HCT116 (cell line): Measurements from ENCODE around the gene ASPG. TPM values are rescaled to one million over a fixed set of nuclear protein-coding genes. Genes with fewer than 3 reads are reported as not detected.

Experiments used
- ATAC-seq: fragments of 200-7000 bp; cut with Tn5 transposase; 2 replicates; pipeline ENCODE4 v1.9.1; 2020; ENCODE audit warnings: mild to moderate bottlenecking, moderate library complexity
- BruUV-seq: library from RNA; stranded (reverse); fragments of 400-500 nt; replicated peaks from 2 replicates; lab custom pipeline; 2021; lab: Mats Ljungman, UMichigan
- CTCF ChIA-PET: fragments of 300-600 bp; sonication (Branson Sonifier 250); formaldehyde crosslinking; loops from one replicate; lab custom pipeline; 2021; ENCODE audit warnings: antibody characterized with exemption; lab: Charles Lee
- POLR2A ChIA-PET: fragments of 300-600, 350-600 bp; sonication (Branson Sonifier 250); formaldehyde crosslinking; loops from one replicate; lab custom pipeline; 2021; ENCODE audit warnings: antibody characterized with exemption; lab: Charles Lee
- RAD21 ChIA-PET, 2 experiments: fragments of 300-600 bp; sonication (Branson Sonifier 250); formaldehyde crosslinking; loops; one replicate each; lab custom pipeline; 2023; ENCODE audit warnings: low total read pairs in 2 of 2; ENCODE audit not compliant: uncharacterized antibody in 2 of 2, unreplicated experiment in 2 of 2, low non-redundant PET in 1 of 2; lab: Charles Lee
- DNase-seq: peaks from one replicate; pipeline ENCODE4 v3.0.0-alpha.2; 2010; ENCODE audit warnings: low read depth, low spot score
- H2AFZ ChIP-seq: fragments of 200-600 bp; shearing (Covaris generic), sonication (generic); 2 replicates; pipeline ENCODE4 v1.6.1; 2017; ENCODE audit warnings: low read depth, mixed run types, mixed read lengths, antibody characterized with exemption, low read length; ENCODE audit not compliant: poor library complexity, severe bottlenecking
- H3K27ac ChIP-seq: 2 replicates; pipeline ENCODE4 v1.5.1; 2012; ENCODE audit warnings: low read depth, low read length
- H3K27me3 ChIP-seq: fragments of 200-600 bp; sonication (generic); 2 replicates; pipeline ENCODE4 v1.6.1; 2016; ENCODE audit warnings: mixed run types, low read length, mixed read lengths; ENCODE audit not compliant: insufficient read depth
- H3K36me3 ChIP-seq, 2 experiments: fragments of 200-500 bp in 1 of 2; fragments of 200-600 bp in 1 of 2; sonication (Bioruptor generic) in 1 of 2; sonication (generic) in 1 of 2; 2 replicates each; pipeline versions ENCODE4 v1.5.1 to v1.6.1; 2014 to 2016; ENCODE audit warnings: low read length in 2 of 2, inconsistent platforms in 1 of 2, mixed read lengths in 1 of 2, mixed run types in 1 of 2; ENCODE audit not compliant: insufficient read depth in 2 of 2, control insufficient read depth in 1 of 2
- H3K4me1 ChIP-seq, 2 experiments: fragments of 200-600 bp in 1 of 2; sonication (generic) in 1 of 2; 2 replicates each; pipeline versions ENCODE4 v1.5.1 to v1.6.1; 2012 to 2017; ENCODE audit warnings: low read length in 2 of 2, inconsistent platforms in 1 of 2, mild to moderate bottlenecking in 1 of 2, mixed read lengths in 1 of 2, mixed run types in 1 of 2, moderate library complexity in 1 of 2; ENCODE audit not compliant: insufficient read depth in 2 of 2, control insufficient read depth in 1 of 2
- H3K4me2 ChIP-seq: fragments of 200-600 bp; sonication (generic); 2 replicates; pipeline ENCODE4 v1.6.1; 2017; ENCODE audit warnings: mixed run types, low read length, mixed read lengths
- H3K4me3 ChIP-seq, 2 experiments: fragments of 200-600 bp in 1 of 2; sonication (generic) in 1 of 2; replicated peaks in 1 of 2; 2 replicates each; pipeline ENCODE4 v1.5.1; 2011 to 2016; ENCODE audit warnings: low read length in 2 of 2, control low read depth in 1 of 2, low read depth in 1 of 2, mild to moderate bottlenecking in 1 of 2, mixed read lengths in 1 of 2, mixed run types in 1 of 2
- H3K79me2 ChIP-seq: fragments of 200-600 bp; sonication (generic); 2 replicates; pipeline ENCODE4 v1.6.1; 2017; ENCODE audit warnings: mild to moderate bottlenecking, mixed run types, low read length, moderate library complexity, mixed read lengths; ENCODE audit not compliant: insufficient read depth
- H3K9ac ChIP-seq: fragments of 200-600 bp; sonication (generic); 2 replicates; pipeline ENCODE4 v1.6.1; 2016; ENCODE audit warnings: low read length, mixed read lengths
- H3K9me2 ChIP-seq: fragments of 200-600 bp; sonication (generic), shearing (Covaris generic); 2 replicates; pipeline ENCODE4 v1.6.1; 2017; ENCODE audit warnings: mixed run types, mild to moderate bottlenecking, moderate library complexity; ENCODE audit not compliant: insufficient read depth
- H3K9me3 ChIP-seq, 2 experiments: fragments of 200-500 bp in 1 of 2; fragments of 200-600 bp in 1 of 2; sonication (Bioruptor generic) in 1 of 2; sonication (generic) in 1 of 2; 2 replicates each; pipeline ENCODE4 v1.6.1; 2014 to 2017; ENCODE audit warnings: low read length in 2 of 2, mixed read lengths in 2 of 2, inconsistent platforms in 1 of 2, low read depth in 1 of 2, mild to moderate bottlenecking in 1 of 2, mixed run types in 1 of 2, moderate library complexity in 1 of 2; ENCODE audit not compliant: control insufficient read depth in 1 of 2, insufficient read depth in 1 of 2
- H4K20me1 ChIP-seq: fragments of 200-600 bp; sonication (generic), shearing (Covaris generic); 2 replicates; pipeline ENCODE4 v1.6.1; 2017; ENCODE audit warnings: mixed run types, mild to moderate bottlenecking, moderate library complexity; ENCODE audit not compliant: insufficient read depth
- CBX3 ChIP-seq: IDR thresholded peaks from 2 replicates; pipeline ENCODE4 v1.6.1; 2012; ENCODE audit warnings: low read depth
- CEBPB ChIP-seq: IDR thresholded peaks from 2 replicates; pipeline ENCODE4 v1.6.1; 2012; ENCODE audit warnings: low read depth
- EZH2 ChIP-seq: fragments of 200-600 bp; sonication (generic); IDR thresholded peaks from 2 replicates; pipeline ENCODE4 v1.6.1; 2017; ENCODE audit warnings: antibody characterized with exemption, mixed run types
- JUND ChIP-seq: IDR thresholded peaks from 2 replicates; pipeline ENCODE4 v1.6.1; 2012
- POLR2AphosphoS5 ChIP-seq: IDR thresholded peaks from 2 replicates; pipeline ENCODE4 v1.6.1; 2011; ENCODE audit warnings: mild to moderate bottlenecking, low read depth, low read length, moderate library complexity
- RAD21 ChIP-seq: IDR thresholded peaks from 2 replicates; pipeline ENCODE4 v1.6.1; 2012; ENCODE audit warnings: low read depth, mild to moderate bottlenecking
- SP1 ChIP-seq: IDR thresholded peaks from 2 replicates; pipeline ENCODE4 v1.6.1; 2012; ENCODE audit warnings: low read depth
- SRF ChIP-seq: IDR thresholded peaks from 2 replicates; pipeline ENCODE4 v1.6.1; 2012; ENCODE audit warnings: low read depth
- TCF7L2 ChIP-seq: IDR thresholded peaks from 2 replicates; pipeline ENCODE4 v1.7.0; 2011; ENCODE audit warnings: borderline replicate concordance, inconsistent platforms; ENCODE audit not compliant: insufficient read depth, insufficient read length; ENCODE audit errors: extremely low read depth
- YY1 ChIP-seq: IDR thresholded peaks from 2 replicates; pipeline ENCODE4 v1.6.1; 2011; ENCODE audit warnings: low read length, low read depth, moderate library complexity, mild to moderate bottlenecking; ENCODE audit not compliant: insufficient replicate concordance; ENCODE audit errors: extremely low read depth
- ZFX ChIP-seq: fragments of 450-650 bp; IDR thresholded peaks from 2 replicates; pipeline ENCODE4 v1.6.1; 2017
- intact Hi-C: fragments of 100-400 bp; cut with micrococcal nuclease; formaldehyde crosslinking; loops from 2 replicates; pipeline ENCODE4 v1.10.0; 2022
- total RNA-seq: library from RNA; stranded (reverse); gene quantifications from one replicate; pipeline ENCODE4 v1.2.1, GENCODE V29; 2021; ENCODE audit not compliant: unreplicated experiment
- TF ChIP-seq, protein P1 (sequence below), 3 experiments: fragments of 200-600 bp in 1 of 3; sonication (generic) in 1 of 3; IDR thresholded peaks in 2 of 3; conservative IDR thresholded peaks in 1 of 3; 2 replicates each; pipeline ENCODE4 v1.5.1; 2012 to 2017; ENCODE audit warnings: low read depth in 2 of 3, low read length in 2 of 3, antibody characterized with exemption in 1 of 3, borderline replicate concordance in 1 of 3, control low read depth in 1 of 3, mild to moderate bottlenecking in 1 of 3, mixed read lengths in 1 of 3, mixed run types in 1 of 3, moderate library complexity in 1 of 3; ENCODE audit not compliant: insufficient read depth in 1 of 3

The ASPG gene
- total RNA-seq, 1 experiment from 2014 or later: not detected

DNA sequence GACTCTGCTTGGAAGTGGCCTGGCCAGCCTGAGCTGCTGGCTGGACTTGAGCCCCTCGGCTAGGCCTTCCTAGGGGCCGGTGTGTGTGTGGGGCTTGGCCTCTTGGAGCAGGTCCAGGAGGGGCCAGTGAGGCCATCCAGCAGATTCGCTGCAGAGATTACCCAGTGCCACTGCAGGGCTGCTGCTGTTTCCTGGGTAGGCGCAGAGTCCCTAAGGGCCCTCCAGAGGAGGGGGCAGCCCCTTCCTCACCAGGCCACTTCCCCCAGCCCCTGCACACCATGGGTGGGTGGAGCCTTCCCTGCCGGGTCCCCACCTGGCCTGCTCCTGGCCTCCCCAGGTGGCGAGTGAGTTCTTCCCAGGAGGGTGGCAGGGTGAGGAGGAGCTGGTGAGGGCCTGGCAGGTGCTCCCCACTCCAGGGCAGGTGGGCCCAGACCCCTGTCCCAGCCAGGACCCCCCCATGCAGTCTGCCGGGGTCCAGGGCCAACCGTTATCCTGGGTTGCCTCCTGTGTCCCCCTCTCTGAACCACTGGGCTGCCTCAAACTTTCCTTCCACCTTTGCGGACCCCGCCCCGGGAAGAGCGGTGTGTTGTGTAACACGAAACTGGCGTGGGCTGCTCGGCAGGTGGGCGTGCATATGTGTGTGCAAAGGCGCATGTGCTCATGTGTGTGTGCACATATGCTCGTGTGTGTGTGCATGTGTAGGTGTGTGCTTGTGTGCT is 25.1 kb downstream of the ASPG start:
- DNase-seq: no peak
- intact Hi-C loops: no loop called here
- H3K36me3 ChIP-seq: no peaks in the 10 kb centered on the region
- no peaks in the 10 kb centered on the region for H3K9me3 ChIP-seq
- H3K9ac ChIP-seq: no peak overlapping the region
- no peaks in the 10 kb centered on the region for H3K27me3 ChIP-seq
- no peaks in the 10 kb centered on the region for H3K9me2 ChIP-seq
- no peak overlapping the region for H3K4me3 ChIP-seq
- no peaks in the 10 kb centered on the region for H3K79me2 ChIP-seq
- ChIA-PET POLR2A (no interaction called here), CTCF (no interaction called here)
- no TSS peak for BruUV-seq
- no peak overlapping the region; the same call in 1 of the 2 replicates for H3K27ac ChIP-seq
- no peak for ATAC-seq
- H3K4me1 ChIP-seq: peaks cover 24 to 43% of the 10 kb centered on the region in 2 experiments; a peak in 3 of 4 replicates
- no peak for TF ChIP-seq EZH2
- no peak for TF ChIP-seq SP1
- no peak for TF ChIP-seq CEBPB
- TF ChIP-seq, all 23 proteins: peak for 0
- RAD21 ChIA-PET: no interaction called here
- no peak overlapping the region for H2AFZ ChIP-seq
- no peak overlapping the region for H3K4me2 ChIP-seq
- no peaks in the 10 kb centered on the region for H4K20me1 ChIP-seq

DNA sequence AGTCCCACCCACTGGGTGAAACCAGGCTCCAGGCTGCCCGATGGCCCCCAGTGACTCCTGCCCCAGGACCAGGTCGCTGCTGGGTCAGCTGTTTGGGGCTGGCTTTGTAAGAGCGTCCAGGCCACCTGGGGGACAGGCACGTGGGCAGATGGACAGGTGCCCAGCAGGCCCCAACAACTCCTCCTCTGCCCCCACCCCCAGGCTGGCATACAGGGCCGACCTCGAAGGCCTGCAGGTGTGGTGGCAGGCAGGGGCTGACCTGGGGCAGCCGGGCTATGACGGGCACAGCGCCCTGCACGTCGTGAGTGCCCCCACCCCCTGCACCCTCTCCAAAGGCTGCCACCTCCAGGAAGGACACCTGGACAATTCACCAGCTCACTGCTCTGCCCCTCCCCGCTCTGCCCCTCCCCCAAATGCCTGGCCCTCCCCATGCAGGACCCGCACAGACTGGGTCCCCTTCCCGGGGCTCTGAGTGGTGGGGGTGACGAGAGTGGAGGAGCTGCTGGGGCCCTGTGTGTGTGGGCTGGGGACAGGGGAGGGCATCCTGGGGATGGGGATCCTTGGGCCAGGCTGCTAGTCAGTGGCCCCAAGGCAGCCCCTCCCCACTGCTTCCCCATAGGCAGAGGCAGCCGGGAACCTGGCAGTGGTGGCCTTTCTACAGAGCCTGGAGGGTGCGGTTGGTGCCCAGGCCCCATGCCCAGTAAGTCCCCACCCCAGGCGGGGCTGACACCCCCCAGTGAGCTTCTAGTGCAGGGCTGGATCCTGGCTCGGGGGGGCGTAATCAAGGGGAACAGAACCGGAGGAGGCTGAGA is 26.0 kb downstream of the ASPG start:
- ChIA-PET POLR2A (no interaction called here), CTCF (no interaction called here), RAD21 (no interaction called here)
- ATAC-seq: no peak
- H3K4me1 ChIP-seq: peaks cover 27 to 51% of the 10 kb centered on the region in 2 experiments; a peak in 3 of 4 replicates
- intact Hi-C loops: no loop called here
- no peaks in the 10 kb centered on the region for H3K79me2 ChIP-seq
- no peak overlapping the region for H3K4me3 ChIP-seq
- H4K20me1 ChIP-seq: no peaks in the 10 kb centered on the region
- no peaks in the 10 kb centered on the region for H3K9me3 ChIP-seq
- H3K27me3 ChIP-seq: no peaks in the 10 kb centered on the region
- no TSS peak for BruUV-seq
- H3K9ac ChIP-seq: no peak overlapping the region
- no peak overlapping the region for H2AFZ ChIP-seq
- no peak for DNase-seq
- no peak overlapping the region for H3K27ac ChIP-seq
- TF ChIP-seq EZH2 (no peak), CBX3 (no peak), CEBPB (no peak), SRF (no peak), POLR2AphosphoS5 (no peak), YY1 (no peak), SP1 (no peak), JUND (no peak), ZFX (no peak), TCF7L2 (no peak), RAD21 (no peak)
- TF ChIP-seq, protein P1, sequence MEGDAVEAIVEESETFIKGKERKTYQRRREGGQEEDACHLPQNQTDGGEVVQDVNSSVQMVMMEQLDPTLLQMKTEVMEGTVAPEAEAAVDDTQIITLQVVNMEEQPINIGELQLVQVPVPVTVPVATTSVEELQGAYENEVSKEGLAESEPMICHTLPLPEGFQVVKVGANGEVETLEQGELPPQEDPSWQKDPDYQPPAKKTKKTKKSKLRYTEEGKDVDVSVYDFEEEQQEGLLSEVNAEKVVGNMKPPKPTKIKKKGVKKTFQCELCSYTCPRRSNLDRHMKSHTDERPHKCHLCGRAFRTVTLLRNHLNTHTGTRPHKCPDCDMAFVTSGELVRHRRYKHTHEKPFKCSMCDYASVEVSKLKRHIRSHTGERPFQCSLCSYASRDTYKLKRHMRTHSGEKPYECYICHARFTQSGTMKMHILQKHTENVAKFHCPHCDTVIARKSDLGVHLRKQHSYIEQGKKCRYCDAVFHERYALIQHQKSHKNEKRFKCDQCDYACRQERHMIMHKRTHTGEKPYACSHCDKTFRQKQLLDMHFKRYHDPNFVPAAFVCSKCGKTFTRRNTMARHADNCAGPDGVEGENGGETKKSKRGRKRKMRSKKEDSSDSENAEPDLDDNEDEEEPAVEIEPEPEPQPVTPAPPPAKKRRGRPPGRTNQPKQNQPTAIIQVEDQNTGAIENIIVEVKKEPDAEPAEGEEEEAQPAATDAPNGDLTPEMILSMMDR (IDR thresholded peaks at IDR 0.05 in 2 of 3, conservative IDR thresholded peaks at IDR 0.05 in 1 of 3; ENCODE audit: borderline replicate concordance in 1 of 3, insufficient read depth in 1 of 3, low read depth in 2 of 3, low read length in 2 of 3): no peak
- H3K36me3 ChIP-seq: no peaks in the 10 kb centered on the region
- H3K4me2 ChIP-seq: no peak overlapping the region
- H3K9me2 ChIP-seq: no peaks in the 10 kb centered on the region
